Cardiac muscle cell (in vitro differentiated cells and primary cell): Measurements from ENCODE around the gene OLFM2. TPM values are rescaled to one million over a fixed set of nuclear protein-coding genes. Genes with fewer than 3 reads are reported as not detected.

Experiments used
- polyA plus RNA-seq: library from polyadenylated mRNA; unstranded; fragments of >200 nt; fragmentation: Nextera tagmentation; extraction: Ambion mirVana; gene quantifications from 2 replicates; pipeline ENCODE4 v1.2.1, GENCODE V29; 2016
- total RNA-seq: library from RNA; depleted of rRNA; stranded (reverse); fragments of >200 nt; gene quantifications from 2 replicates; pipeline ENCODE4 v1.2.3, GENCODE V29; 2016

The OLFM2 gene
- total and polyA plus RNA-seq, 2 experiments from 2014 or later: 27.1 to 55.1 TPM

Other genes starting within 250 kb of the OLFM2 start
- gene ZNF846, start 167.8 kb downstream of the OLFM2 start, total RNA-seq: 14.4 and 17.2 TPM in 2 replicates
- 15.6 and 19.0 TPM in 2 replicates for gene ZNF846, start 167.8 kb downstream of the OLFM2 start, polyA plus RNA-seq
- 65.6 and 106 TPM in 2 replicates for gene FBXL12, start 117.4 kb downstream of the OLFM2 start, total RNA-seq
- 47.5 and 49.7 TPM in 2 replicates for gene FBXL12, start 117.4 kb downstream of the OLFM2 start, polyA plus RNA-seq
- gene UBL5, start 108.6 kb downstream of the OLFM2 start, total RNA-seq: 511 and 816 TPM in 2 replicates
- 870 and 943 TPM in 2 replicates for gene UBL5, start 108.6 kb downstream of the OLFM2 start, polyA plus RNA-seq
- 221 and 282 TPM in 2 replicates for gene PIN1, start 101.2 kb downstream of the OLFM2 start, total RNA-seq
- 270 and 309 TPM in 2 replicates for gene PIN1, start 101.2 kb downstream of the OLFM2 start, polyA plus RNA-seq
- gene COL5A3, start 74.0 kb upstream of the OLFM2 start, total RNA-seq: not detected in 2 replicates
- 0.24 TPM in 1 of 2 replicates, not detected in the other for gene COL5A3, start 74.0 kb upstream of the OLFM2 start, polyA plus RNA-seq
- gene RDH8, start 77.0 kb upstream of the OLFM2 start, total RNA-seq: not detected in 2 replicates
- not detected in 2 replicates for gene RDH8, start 77.0 kb upstream of the OLFM2 start, polyA plus RNA-seq
- gene SHFL, start 149.8 kb upstream of the OLFM2 start, total RNA-seq: 3.4 and 7.8 TPM in 2 replicates
- 2.2 and 4.8 TPM in 2 replicates for gene SHFL, start 149.8 kb upstream of the OLFM2 start, polyA plus RNA-seq
- 0.51 and 0.88 TPM in 2 replicates for gene ANGPTL6, start 166.2 kb upstream of the OLFM2 start, total RNA-seq
- gene ANGPTL6, start 166.2 kb upstream of the OLFM2 start, polyA plus RNA-seq: 0.62 and 0.75 TPM in 2 replicates
- 51.0 and 67.3 TPM in 2 replicates for gene PPAN, start 169.8 kb upstream of the OLFM2 start, total RNA-seq
- gene PPAN, start 169.8 kb upstream of the OLFM2 start, polyA plus RNA-seq: 42.9 and 47.1 TPM in 2 replicates
- gene P2RY11, start 175.2 kb upstream of the OLFM2 start, total RNA-seq: 13.7 and 19.4 TPM in 2 replicates
- gene P2RY11, start 175.2 kb upstream of the OLFM2 start, polyA plus RNA-seq: 13.1 and 14.1 TPM in 2 replicates
- 353 and 384 TPM in 2 replicates for gene EIF3G, start 183.4 kb upstream of the OLFM2 start, total RNA-seq
- 206 and 223 TPM in 2 replicates for gene EIF3G, start 183.4 kb upstream of the OLFM2 start, polyA plus RNA-seq